ENCODE data around the gene KRTAP10-2.

GRCh38 chr21:44509539-44509938 lies 41.8 kb downstream of the KRTAP10-2 start:
- TF ChIP-seq CTCF (IDR thresholded peaks at IDR 0.05) = no peak
- TF ChIP-seq POLR2A (IDR thresholded peaks at IDR 0.05) = no peak
